GM21786 (cell line): ENCODE data around the gene BIRC3.

Experiments
- ATAC-seq: cut with Tn5 transposase; IDR thresholded peaks from one replicate; pipeline ENCODE4 v1.9.1; 2021; ENCODE audit not compliant: unreplicated experiment

The BIRC3 gene

DNA sequence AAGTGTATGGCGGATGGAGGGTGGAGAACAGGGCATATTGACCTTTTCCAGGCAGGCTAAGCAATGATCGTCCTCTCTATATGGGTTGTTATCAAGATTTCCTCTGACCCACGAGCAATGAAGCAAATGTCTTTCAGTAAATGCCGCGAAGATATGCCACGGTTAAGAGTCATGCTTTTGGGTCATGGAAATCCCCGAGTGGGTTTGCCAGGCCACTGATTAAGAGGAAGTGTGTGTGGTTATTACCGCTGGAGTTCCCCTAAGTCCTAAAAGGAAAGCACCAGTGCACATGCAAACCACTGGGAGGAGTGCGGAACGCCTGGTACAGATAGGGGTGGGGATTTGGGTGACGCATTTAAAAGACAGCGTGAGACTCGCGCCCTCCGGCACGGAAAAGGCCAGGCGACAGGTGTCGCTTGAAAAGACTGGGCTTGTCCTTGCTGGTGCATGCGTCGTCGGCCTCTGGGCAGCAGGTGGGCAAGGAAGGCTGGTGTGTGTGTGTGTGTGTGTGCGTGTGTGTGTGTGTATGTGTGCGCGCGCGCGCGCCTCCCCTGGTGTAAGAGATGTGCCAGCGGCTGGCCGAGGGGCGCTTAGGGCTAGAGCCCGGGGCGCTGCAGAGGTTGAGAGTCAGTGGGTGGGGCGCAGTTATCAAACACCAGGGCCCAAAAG lies at the start of gene BIRC3:
Gene BIRC3, plus strand, starts transcription at position 386 of the 669 bp plus-strand sequence. CDS start 7,026 bp downstream, outside the sequence.
- ATAC-seq, result peak; percentile 76

DNA sequence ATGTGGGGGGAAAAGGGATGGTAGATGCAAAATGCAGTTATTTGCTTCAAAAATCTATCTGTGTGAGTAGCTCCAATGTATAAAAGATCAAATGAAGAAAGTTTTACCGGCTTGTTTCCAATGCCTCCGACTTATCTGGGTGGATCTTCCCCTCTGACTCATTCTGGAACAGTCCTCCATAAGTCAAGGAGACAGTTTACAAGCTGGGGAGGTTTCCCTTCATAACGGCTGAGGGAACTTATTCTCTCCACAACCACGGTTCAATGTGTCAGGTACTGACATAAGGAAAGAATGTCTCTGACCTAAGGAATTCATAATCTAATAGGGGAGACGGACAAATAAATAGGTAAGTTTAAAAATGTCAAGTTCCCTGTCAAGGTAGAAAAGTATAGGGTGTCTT lies 49.7 kb upstream of the BIRC3 start:
- no peak for ATAC-seq

DNA sequence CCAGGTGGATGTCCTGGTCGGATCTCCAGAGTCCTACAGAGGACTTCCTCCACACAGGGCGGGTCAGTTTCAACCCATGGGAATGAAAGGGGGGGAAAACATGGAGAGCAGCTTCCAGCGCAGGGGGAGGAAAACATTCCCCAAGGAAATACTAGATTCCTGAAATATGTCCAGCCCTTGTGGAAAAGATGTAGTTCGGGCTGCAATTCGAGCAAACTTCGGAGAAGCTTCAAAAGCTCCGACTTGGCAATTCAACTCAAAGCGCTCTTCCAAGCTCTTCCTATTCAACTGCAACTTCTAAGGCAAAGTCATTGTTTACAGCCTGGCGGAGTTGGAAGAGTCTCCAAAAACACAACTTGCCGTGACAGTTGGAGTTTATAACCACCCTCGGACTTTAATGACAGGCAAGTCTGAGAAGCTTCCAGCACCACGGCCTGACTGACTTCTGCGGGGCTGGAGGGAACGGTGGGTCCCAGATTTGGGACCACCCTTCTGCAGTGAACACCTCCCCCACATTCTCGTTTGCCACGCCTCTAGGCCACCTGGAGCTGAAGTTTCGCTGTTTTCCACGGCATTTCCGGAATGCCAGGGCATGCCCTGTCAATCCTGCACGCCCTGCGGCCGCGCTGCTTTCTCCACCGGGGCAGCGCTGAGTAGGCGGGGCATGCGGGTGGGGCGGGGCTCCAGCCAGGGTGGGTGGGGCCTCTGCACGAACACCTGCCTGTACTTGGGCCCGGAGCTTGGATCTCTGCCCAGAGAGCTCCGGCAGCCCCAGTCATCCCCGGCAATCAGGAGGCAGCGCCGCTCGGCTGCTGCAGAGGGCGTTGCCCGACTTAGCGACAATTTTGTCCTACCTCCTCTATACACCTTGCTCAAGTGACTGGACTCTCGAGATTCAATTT lies 49.0 kb upstream of the BIRC3 start:
- peak; percentile 94 for ATAC-seq

DNA sequence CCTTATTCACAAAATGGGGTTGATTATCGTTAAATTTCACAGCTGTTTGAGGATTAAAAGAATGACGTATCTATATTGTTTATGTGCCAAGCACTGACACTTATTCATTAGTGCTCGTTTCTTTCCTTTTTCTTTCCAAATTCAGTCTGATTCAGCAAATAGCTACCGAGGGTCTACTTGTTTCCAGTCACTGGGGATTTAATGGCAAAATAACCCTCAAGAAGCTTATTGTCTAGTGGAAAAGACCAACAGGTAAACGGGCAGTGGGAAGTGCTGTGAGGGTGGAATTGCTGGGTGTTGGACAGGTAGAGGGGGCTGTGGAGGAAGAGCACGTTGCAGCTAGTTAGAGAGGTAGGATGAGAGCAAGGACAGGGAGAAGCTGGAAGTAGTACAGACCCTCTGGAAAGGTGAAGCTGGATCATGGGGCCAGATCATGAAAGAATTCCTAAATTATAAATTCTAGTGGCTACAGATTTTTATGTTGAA lies 48.3 kb upstream of the BIRC3 start:
- ATAC-seq, result no peak

DNA sequence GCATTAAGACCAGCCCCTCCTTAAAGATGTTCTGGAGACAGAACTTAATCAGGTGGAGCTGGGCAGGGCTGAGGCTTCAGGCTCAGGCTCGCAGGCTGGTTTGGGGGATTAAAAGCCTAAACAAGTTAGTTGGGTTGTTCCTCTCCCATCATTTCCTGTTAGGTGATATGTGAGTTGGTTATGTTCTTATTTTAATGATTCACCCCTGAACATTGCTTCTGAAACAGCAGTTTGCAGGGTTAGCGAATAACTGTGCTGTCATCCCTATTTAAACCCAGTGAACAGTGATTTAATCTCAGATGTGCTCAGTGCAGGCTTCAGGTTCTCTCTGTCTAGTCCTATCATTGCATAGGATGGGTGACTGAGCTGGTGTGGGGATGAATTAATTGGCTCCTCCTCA lies 47.4 kb upstream of the BIRC3 start:
- ATAC-seq, result no peak

DNA sequence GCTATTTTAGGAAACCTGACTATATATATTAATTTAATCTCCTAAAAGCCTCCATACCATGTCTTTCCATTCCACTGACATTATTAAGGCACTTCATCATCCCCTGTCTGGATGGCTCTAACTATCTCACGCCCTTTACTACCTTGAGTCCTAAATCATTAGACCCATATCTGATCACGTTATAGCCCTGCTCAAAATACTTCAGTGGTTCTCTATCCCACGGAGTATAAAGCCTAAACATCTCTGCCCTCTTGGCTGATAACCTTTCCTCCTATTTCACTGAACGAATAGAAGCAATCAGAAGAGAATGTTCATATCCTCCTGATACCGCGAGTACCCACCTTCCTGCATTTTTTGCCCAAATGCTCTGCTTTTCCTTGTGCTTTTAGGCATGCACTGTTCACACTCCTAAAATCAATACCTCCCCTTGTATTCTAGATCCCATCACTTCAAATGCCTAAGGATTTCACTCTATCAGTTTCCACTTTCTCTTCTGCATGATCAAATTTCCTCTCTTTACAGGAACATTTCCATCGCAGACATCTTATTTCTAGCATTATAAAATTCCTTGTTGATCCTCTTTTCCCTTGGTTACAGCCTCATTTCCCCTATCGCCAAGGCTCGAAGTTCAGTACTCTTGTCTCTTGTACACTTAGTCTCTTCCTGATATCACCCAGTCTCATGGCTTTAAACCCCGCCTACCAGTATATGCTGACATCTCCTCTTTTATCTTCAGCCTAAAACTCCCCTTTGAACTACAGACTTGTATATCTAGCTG lies 45.0 kb upstream of the BIRC3 start:
- ATAC-seq, result no peak

DNA sequence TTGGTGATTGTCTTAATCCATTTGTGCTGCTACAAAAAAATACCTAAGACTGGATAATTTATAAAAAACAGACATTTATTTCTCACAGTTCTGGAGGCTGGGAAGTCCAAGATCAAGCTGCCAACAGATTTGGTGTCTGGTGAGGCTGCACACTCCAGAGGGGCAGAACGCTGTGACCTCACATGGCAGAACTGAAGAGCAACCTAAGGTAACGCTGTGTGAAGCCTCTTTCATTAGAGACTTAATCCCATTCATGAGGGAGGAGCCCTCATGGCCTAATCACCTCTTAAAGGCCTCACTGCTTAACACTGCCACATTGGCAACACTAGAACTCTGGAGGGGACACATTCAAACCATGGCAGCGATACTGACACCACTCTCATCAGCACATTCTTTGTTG lies 42.7 kb upstream of the BIRC3 start:
- ATAC-seq, result no peak

DNA sequence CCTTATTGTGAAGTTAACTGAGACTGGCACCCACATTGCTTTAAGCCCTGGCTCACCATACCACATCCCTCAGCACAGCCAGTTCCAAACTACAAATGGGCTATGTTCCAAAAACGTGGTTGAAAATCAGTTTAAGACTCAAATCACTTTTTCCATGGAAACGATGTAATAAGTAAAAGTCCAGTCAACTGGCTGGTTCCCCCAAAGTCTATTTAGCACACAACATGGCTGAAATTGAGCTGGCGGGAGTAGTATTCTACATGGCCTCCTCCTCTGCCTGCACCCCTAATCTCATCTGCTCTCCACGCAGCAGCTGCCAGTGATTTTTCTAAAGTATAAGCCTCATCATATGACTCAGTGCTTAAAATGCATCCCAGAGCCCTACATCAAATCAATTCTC lies 40.9 kb upstream of the BIRC3 start:
- ATAC-seq, result no peak

DNA sequence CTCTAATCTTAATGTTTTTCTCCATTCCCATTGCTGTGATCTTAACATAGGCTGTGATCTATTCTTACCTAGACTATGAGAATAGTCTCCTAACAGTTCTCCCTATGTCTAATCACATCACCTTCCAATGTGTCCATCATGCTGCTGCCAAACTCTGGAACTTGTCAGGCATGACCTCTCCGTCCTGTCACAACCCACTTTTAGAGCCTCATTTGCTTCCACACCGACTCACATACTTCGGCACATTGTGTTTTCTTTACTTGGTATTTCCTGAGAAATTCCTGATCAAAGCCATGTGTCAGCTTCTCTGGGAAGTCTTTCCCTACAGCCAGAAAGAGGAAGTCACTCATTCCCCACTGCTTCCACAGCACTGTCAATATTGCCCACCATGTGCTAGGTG lies 40.5 kb upstream of the BIRC3 start:
- no peak for ATAC-seq

DNA sequence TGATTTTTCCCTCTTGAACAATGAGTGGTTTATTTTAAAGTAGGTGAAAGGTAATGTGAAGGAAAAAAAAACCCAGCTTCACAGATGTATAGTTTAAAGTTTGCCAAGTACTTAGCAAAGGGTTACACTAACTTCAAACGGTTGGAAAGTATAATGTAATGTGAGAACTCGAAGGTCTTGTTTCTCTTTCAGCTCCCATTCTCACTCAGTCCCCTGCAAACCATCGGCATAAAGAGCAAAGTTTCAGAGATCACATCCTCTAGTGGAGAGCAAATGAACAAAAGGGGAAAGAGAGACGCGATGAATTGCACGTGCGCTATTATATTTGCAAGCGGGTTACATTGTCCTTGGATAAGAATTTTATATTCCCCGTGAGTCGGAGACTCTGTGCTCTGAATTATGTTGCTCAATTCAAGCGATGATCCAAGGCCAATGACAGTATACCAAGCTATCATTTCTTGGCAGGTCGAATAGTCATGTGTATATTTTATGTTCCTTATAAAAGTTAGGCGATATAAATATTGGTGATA lies 37.6 kb upstream of the BIRC3 start:
- peak; percentile 99 for ATAC-seq

DNA sequence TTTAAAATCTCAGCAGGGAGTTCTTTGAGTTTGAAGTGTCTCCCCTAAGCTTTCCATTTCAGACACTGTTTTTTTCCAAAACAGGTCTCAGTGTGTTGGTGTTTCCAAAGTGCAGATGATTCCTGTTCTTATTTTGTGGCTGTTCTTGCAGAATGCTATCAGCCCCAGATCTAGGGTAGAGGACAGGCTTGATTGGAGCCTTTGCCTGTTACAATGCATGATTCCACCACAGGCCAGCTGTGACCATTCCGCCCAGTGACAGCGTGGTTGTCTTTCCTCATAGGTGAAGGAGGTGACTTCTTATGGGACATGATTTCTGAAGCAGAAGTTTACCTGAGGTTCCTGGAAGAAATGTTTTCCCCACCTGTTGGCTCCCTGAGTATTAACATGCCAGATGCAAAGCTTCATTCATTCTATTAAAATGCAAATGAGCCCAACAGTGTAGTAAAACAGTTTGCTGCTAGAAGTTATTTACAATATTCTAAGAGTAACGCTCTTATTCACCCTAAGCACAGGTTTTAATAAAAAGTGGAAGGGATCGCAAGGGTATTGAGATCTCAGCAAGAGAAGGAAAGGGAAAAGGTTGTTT lies 36.9 kb upstream of the BIRC3 start:
- no peak for ATAC-seq

DNA sequence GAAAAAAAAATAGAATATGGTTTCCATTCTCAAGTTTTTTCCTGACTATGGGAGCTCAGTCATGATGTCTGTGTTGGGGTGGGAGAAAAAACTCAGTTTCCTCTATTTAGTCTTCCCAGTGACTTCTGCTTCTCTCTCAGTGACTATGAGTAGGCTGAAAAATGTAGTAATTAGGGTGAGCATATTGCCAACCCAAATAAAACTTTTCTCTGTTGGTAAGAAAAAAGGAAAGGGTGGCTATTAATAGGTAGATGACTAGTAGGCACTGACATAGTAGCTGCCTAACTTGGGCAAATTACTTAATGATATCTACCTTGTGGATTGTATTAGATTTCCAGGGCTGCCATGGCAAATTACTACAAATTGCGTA lies 34.2 kb upstream of the BIRC3 start:
- ATAC-seq, result no peak

DNA sequence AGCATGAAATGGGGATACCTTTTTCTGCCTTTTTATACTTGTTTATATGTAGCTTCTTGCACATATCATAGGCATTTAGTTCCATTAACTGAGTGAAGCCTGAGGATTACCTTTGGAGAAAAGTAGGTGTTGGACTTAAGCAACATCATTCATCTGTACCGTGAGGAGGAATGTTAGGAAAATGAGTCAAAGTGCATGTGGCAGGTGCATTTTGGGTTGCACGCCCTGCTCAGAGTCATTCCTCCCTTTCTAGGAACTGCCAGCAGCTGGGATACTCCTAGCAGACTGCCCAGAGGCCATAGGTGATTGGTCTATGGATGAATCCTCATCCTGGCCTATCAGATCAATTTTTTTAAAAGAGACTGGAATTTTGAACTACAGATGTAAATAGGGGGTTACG lies 33.3 kb upstream of the BIRC3 start:
- no peak for ATAC-seq

DNA sequence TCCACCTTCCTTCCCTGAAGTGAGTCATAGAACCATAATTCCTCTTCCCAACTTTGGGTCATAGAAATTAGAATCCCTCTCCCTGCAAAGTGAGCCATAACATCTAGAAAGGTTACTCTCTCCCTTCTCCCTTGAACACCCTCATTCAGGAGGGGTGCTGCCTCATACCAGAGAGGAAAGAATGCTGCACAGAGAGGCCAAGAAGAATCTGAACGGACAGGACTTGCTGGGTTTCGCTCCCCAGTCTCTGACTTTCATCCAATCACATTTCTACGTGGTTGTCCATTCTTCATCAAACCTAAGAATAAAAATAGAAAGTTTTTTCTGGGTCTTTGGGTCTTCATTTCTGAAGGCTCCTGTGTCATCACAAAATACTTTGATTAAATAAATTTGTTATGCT lies 31.0 kb upstream of the BIRC3 start:
- no peak for ATAC-seq

DNA sequence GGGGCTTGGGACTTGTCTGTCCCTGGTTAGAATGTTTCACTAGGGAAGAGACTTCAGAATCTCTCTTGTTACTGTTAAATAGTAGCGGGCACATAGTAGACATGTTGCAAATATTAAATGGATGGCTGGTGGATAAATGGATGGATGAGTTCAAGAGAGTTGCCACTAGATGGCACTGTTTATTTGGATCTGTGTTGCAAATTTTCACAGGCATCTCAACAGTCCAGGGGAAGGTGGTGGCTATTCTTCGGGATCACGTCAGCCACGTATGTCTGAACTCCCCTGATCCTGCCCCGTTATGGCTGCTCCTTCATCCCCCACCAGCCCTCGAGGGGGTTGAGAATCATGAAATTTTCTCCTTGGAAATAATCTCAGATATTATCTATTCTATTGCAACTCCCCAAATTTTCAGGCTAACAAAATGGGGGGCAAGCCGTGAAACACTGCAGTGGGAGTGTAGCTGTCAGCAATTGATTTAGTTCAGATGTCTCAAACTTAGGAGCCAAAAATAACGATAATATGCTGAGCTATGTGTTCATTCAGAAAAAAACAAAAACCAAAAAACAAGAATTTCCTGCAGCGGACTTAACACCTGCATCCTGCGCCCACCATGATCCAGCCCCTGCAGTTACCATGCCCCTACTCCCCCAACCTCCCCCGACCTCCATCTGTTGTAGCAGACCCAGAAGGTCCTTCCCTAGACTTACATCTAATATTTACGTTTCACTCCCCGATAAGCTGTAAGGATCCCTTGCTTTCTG lies 29.1 kb upstream of the BIRC3 start:
- peak; percentile 94 for ATAC-seq

DNA sequence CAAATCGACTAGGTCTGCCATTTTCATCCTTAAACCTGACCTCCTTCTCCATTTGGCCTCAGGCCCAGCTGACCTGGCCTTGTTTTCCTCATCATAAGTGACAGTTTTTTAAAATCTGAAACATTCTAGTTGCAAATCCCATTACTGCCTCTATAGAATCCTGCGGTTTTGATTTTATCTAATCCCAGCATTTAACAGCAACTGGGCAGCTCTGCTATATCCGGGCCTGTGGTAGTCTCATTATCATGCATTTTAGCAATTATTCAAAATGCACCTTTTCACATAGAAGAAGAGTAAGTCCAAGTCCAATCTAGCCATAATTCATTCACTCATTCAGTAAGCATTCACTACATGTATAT lies 28.6 kb upstream of the BIRC3 start:
- no peak for ATAC-seq

DNA sequence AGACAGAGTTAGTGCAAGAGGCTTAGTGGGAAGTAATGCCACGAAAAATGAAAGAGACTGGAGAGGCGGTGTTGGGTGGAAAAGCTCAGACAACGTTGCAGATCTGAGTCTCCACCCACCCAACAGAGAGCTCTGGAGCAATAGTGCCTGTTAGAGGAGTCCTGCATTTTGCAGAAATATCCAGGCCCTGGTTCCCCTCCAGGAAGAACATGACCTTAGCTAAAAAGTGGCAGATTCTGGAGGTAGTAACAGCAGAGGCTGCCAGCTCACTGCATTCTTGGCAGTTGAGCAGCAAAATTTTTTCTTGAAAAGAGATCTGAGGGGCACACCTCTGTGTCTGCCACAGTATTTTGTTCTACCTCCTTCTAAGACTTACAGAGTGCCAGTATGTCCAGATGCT lies 27.7 kb upstream of the BIRC3 start:
- ATAC-seq, result no peak

DNA sequence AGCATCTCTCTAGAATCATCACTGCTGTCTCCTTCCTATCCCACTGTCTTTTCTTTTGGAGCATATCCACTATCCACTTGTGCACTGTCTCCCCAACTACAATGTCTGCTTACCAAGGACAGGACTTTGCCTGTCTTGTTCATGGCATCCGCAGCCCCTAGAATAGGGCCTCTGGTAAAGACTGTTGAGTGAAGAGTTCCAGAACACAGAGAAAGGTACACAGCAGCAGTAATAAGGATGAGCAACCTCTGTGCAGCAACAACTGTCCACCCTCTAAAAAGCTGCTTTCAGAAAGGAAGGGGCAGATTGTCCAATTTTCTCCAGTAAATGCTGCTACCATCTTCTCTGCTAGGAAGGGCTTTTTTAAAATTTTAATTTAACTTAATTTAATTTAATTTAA lies 25.5 kb upstream of the BIRC3 start:
- ATAC-seq, result no peak

DNA sequence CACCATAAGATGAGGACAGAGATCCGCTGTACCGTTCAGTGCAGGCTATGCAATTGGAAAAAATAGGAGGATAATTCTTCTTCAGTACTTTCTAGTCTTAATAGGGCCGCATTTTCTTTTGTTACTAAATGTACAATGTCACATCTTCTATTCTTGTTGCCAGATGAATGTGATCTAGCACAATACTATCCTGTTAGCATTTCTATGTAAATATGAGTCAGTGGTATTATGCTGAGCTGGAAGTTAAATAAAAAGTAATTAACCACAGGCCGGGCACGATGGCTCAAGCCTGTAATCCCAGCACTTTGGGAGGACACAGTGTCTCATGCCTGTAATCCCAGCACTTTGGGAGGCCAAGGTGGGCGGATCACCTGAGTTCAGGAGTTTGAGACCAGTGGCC lies 24.4 kb upstream of the BIRC3 start:
- no peak for ATAC-seq

DNA sequence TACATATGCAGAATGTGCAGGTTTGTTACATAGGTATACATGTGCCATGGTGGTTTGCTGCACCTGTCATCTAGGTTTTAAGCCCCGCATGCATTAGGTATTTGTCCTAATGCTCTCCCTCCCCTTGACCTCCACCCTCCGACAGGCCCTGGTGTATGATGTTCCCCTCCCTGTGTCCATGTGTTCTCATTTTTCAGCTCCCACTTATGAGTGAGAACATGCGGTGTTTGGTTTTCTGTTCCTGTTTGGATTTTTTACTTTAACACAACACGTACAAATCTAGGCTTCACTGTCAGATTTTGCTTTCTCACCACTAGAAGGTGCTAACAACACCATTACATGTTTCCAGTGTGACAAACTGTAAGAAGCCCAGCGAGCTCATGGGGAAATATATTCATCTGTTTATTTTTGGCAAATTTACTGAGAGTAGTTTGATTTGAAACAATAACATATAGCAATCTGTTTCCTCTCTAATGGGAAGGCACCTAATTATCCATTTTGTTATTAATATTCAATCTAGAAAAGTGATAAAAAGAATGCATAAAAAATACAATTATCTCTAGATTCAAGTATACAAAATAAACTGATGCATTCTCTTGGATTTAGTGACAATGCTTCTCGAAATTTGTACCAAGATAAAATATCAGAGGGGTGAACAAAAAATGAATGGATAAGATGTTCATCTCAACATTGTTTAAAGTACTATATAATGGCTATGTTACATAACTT lies 23.2 kb upstream of the BIRC3 start:
- ATAC-seq, result peak; percentile 92
